GM12864 (cell line): Measurements from ENCODE around the gene MT1HL1.

Source experiments
- DNase-seq: peaks from one replicate; pipeline ENCODE4 v3.0.0-alpha.2; 2011; ENCODE audit warnings: low read depth
- H3K4me3 ChIP-seq: 2 replicates; pipeline ENCODE4 v1.5.1; 2011; ENCODE audit warnings: mild to moderate bottlenecking, low read depth, low read length, control low read depth
- CTCF ChIP-seq: IDR thresholded peaks from 2 replicates; pipeline ENCODE4 v1.5.1; 2011; ENCODE audit warnings: low read depth, mild to moderate bottlenecking, moderate library complexity, low read length, control low read depth, inconsistent platforms; ENCODE audit errors: missing control alignments

Gene MT1HL1

GRCh38 chr1:237004116-237004515, at the start of gene MT1HL1:
TSS of gene MT1HL1 (minus strand) at chr1:237004441. CDS start at chr1:237004372, 69 bp downstream.
- DNase-seq = no peak
- no peak for TF ChIP-seq CTCF
- no peak within 1 kb of the TSS for H3K4me3 ChIP-seq

GRCh38 chr1:237050915-237051314, 46.7 kb upstream of the MT1HL1 start:
- TF ChIP-seq CTCF = no peak
- H3K4me3 ChIP-seq = no peak overlapping the region
- DNase-seq = no peak

GRCh38 chr1:237050185-237050584, 45.9 kb upstream of the MT1HL1 start:
- H3K4me3 ChIP-seq = no peak overlapping the region
- no peak for TF ChIP-seq CTCF
- no peak for DNase-seq

GRCh38 chr1:237048803-237049202, 44.6 kb upstream of the MT1HL1 start:
- DNase-seq = no peak
- no peak overlapping the region for H3K4me3 ChIP-seq
- no peak for TF ChIP-seq CTCF

GRCh38 chr1:237045278-237046016, 41.2 kb upstream of the MT1HL1 start:
- H3K4me3 ChIP-seq = no peak overlapping the region
- DNase-seq = no peak
- TF ChIP-seq CTCF = no peak

GRCh38 chr1:237043846-237044636, 39.8 kb upstream of the MT1HL1 start:
- H3K4me3 ChIP-seq = no peak overlapping the region
- DNase-seq = no peak
- TF ChIP-seq CTCF = no peak
